HG03025 (cell line): ENCODE data around the gene C21orf91.

ENCODE experiments used
- ATAC-seq: cut with Tn5 transposase; IDR thresholded peaks from one replicate; pipeline ENCODE4 v1.9.1; 2021; ENCODE audit warnings: mild to moderate bottlenecking, moderate library complexity; ENCODE audit not compliant: unreplicated experiment, low FRiP score

Gene C21orf91

DNA sequence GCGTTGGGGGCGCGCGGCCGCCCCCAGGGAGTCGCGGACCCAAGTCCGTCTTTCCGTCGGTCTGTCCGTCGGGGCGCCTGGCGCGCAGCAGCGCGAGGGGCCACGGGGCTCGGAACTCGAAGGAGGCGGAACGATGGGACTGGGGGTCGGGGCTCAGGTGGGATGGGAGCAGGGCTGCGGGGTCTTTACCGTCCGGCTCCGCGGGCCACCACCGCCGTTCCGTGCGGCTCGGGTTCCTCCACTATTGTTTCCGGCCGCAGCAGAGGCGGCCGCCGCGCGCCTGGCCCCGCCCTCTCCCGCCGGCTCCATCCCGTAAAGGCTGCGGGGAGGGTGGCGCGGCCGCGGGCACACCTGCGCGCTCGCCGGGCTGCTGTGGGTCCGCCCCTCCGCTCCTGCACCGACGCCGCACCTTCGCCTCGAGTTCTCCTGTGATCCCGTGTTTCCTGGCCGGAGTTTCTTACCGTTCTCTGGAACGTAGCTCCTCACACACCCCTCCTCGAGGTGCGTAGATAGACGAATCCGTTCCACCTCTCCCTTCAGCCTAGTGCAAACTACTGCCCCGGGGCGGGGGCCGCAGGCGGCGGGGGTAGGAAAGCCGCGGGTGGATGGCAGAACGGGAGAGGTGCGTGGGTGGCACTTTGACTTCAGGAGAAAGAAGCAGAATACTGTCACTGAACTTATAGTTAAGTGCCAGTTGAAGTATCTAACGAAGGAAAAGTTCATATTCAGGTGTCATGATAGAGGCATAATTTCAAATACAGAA lies at the start of gene C21orf91:
C21orf91 (minus strand) TSS at position 243 of the 763 bp plus-strand sequence. CDS start 1,038 bp downstream, outside the sequence.
- ATAC-seq: peak; percentile 90

DNA sequence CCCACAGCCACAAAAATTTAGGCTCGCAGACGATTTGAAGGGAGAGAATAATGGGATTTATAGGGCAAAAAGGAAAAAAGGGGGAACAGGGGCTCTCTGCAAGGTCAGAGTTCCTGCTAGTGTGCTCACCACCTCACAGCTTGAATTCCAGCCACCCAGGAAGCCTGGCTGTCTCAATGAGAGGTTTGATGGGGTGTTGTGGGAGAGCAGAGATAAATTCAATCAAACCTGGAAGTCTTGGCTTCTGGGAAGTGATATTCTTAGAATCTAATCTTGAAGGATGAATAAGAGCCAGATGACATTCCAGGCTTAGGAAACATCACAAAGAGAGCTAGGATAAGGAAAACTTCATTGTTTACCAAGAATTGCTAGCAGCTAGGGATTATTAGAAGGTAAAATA lies 47.4 kb upstream of the C21orf91 start:
- ATAC-seq: no peak

DNA sequence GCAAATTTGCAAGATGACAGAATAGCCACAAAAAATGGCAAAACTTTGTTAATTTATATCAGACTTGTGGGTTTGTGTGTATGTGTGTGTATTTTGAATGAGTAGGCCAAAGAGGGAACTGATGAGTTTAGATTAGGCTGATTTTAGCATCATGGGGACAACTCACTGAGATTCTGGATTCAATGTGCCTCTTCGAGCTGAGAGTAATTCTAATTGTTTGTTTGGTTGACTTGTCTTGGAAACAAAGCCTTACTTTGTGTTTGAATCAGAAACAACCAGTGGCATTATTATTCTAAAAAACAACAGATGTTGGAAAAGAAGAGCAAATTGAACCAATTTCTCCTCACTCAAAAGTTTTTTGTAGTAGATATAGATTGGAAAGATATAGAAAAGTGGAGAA lies 40.5 kb upstream of the C21orf91 start:
- ATAC-seq: no peak

DNA sequence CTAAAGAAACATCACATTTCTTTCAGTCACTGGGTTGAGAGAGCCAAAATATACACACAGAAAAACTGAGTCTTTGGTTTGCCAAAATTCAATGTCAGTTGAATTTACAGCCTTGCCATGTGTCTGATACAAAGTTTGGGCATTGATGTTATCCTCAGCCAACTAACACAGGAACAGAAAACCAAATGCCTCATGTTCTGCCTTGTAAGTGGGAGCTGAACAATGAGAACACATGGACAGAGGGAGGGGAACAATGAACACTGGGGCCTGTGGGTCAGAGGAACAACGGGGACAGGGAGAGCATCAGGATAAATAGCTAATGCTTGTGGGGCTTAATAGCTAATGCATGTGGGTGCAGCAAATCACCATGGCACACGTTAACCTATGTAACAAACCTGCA lies 39.6 kb upstream of the C21orf91 start:
- ATAC-seq: no peak

DNA sequence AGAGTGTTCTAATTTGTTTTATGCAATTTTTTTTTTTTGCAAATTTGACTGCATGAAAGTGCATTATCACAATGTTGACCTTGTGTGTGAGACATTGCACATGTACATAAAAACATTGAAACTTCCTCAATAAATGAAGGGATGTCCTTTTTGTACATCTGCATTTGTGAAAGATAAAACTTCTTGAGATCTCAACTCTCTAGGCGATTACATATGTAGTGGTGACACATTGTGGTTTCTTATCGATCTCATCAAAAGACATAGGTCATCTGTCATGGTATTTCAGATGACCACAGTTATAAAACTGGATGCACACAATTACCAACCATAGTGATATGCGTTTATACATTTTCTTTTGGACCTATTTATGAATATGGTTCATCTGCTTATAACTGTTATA lies 35.6 kb upstream of the C21orf91 start:
- no peak for ATAC-seq

DNA sequence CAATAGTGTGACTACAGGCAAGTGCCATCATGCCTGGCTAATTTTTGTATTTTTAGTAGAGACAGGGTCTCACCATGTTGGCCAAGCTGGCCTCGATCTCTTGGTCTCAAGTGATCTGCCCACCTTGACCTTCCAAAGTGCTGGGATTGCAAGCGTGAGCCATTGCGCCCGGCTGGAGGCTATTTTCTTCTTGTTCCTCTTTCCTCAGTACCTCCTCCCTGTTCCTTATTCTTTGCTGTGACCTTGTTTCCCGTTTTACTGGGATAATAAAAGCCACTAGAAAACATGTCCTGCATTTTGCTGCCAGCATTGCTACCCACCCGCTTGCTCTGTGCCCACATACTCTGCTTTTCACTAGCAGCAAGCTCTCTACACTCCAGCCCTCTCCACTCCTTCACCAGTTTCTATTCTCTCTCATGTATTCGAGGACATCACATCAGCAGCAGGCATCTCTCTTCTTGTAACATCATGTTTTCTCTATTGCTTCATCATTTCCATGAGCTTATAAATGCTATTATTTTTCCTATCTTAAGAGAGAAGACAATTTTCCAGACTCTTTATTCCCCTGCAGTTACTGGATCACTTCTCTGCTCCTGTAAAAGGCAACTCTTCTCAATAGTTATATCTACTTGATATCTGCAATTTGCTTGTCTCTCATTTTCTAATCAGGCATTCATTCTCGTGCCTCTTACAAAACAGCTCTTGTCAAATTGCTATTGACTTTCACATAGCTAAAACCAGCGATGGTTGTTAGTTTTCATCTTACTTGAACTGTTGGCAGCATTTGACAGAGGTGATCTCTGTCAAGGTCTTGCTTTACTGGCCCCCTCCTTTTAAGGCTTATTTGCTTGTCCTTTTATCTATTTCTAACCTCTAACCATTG lies 34.5 kb upstream of the C21orf91 start:
- no peak for ATAC-seq

DNA sequence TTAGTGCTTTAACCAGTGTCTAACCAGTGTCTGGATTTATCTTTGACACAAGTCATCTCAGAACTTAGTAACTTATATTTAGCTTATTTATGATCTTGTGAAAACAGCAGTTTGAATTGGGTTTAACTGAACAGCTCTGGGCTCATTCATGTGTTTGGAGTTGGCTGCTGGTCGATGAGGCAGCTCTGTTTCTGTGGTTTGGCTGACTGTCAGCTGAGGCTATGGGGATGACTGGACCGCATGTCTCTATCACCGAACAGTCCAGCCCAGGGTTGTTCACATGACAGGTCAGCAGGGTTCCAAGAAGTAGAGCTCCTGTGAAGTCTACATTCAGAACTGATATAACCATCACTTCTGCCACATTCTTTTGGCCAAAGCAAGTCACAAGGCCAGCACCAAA lies 29.1 kb upstream of the C21orf91 start:
- ATAC-seq: peak; percentile 96

DNA sequence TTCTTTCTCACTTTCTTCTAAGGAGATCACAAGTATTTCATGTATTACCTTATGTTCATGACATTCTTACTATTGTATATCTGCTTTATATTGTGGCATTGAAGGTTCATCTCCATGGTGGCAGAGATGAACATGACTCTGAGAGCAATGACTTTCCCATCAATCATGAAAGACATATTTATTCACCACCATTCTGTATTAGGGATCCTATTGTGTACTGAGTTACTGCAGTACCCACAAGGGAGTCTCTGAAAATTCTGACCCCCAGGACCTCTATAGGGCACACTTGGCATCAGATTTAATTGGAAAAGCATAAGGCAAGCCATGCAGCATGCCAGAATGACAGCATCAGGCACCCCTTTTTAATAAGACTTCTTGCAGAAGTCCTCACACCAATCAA lies 21.9 kb upstream of the C21orf91 start:
- no peak for ATAC-seq

DNA sequence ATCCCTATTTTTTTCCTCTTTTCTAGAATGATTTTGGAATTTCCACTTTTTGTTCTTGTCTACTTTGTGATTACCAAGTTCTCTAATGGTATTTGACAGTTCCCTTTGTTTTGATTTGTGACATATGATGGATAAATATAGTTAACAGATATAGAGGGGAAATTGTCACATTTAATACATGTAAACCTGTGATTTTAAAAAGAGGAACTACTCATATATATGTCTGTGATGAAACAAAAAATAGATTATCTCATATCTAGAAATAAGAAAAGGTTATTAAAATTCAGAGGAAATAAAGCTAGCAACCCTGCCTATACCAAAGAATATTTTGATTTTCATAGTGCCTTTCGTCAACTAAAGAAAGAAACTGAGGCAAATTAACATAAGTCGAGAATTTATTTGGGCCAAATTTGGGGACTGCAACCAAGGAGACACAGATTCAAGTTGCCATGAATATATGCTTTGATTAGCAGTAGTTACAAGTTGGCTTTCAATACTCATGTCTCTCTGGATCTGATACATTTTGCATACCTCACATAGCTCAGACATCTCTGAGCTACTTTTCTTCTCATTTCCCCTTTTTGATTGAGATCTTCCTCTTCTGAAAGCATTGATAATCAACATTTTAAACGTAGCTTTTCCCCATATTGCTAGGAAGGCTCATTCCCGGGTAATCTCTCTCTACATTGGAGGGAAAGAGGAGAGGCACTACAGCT lies 15.6 kb upstream of the C21orf91 start:
- ATAC-seq: peak; percentile 83

DNA sequence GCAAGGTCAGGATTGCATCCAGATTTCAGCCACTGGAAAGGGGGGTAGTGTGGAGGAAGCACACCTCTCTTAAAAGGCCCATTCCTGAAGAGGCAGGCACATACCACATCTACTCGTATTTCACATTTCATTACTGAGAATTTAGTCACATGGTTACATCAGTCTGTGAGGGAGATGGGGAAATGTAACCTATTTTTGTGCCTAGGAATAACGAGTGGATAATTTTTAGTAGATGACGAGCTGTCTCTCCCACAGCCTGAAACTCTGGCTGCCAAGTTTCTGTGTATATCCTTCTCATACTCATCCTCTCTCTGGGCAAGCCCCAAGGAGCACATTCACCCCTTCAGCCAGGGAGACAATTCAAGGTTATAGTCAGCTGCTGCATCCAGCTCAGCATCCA lies 10.3 kb upstream of the C21orf91 start:
- no peak for ATAC-seq

DNA sequence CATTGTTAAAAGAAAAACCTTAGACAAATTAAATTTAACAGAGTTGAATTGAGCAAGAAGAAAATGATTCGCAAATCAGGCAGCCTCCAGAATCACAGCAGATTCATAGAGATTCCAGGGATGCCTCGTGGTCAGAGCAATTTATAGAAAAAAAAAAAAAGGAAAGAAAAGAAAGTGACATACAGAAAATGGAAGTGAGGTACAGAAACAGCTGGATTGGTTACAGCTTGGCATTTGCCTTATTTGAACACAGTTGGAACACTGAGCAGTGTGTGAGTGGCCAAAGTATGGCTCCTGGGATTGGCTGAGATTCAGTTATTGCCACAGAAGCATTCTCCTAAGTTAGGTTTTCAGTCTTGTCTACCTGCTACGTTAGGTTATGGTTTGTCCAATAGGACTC lies 9.1 kb upstream of the C21orf91 start:
- no peak for ATAC-seq

DNA sequence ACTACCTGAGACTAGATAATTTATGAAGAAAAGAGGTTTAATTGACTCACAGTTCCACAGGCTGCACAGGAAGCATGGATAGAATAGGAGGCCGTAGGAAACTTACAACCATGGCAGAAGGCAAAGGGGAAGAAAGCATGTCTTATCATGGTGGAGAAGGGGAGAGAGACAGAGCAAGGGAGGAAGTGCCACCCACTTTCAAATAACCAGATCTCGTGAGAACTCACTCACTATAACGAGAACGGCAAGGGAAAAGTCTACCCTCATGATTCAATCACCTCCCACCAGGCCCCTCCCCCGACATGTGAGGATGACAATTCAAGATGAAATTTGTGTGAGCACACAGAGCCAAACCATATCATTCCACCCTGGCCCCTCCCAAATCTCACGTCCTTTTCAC lies 4.7 kb upstream of the C21orf91 start:
- no peak for ATAC-seq

DNA sequence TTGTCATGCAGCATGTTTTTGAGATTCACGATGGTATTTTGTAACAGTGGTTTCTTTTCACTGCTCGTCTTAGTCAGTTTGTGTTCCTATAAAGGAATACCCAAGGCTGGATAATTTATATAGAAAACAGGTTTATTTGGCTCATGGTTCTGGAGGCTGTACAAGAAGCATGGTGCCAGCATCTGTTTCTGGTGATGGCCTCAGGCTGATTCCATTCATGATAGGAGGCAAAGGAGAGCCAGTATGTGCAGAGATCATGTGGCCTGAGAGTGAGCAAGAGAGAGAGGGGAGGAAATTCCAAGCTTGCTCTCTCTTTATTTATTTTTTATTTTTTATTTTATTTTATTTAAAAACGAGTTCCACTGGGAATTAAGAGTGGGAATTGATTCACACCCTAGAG lies 2.0 kb upstream of the C21orf91 start:
- no peak for ATAC-seq

DNA sequence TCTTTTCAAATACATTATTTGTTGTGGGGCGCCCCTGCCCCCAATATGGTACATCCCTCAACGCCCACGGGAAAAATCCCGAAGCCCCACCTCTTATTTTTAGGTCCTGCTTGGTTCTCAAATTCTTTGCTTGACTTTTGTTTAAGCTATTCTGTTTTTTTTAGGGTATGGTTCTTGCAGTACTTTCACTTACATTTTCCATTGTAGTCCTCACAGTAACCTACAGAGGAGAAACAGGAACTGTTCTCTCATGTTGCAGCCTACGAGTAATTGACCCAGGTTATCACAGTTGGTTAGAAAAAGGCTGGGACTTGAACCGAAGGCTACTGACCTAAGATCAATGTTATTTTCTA lies 697 bp upstream of the C21orf91 start:
- ATAC-seq: peak; percentile 65

DNA sequence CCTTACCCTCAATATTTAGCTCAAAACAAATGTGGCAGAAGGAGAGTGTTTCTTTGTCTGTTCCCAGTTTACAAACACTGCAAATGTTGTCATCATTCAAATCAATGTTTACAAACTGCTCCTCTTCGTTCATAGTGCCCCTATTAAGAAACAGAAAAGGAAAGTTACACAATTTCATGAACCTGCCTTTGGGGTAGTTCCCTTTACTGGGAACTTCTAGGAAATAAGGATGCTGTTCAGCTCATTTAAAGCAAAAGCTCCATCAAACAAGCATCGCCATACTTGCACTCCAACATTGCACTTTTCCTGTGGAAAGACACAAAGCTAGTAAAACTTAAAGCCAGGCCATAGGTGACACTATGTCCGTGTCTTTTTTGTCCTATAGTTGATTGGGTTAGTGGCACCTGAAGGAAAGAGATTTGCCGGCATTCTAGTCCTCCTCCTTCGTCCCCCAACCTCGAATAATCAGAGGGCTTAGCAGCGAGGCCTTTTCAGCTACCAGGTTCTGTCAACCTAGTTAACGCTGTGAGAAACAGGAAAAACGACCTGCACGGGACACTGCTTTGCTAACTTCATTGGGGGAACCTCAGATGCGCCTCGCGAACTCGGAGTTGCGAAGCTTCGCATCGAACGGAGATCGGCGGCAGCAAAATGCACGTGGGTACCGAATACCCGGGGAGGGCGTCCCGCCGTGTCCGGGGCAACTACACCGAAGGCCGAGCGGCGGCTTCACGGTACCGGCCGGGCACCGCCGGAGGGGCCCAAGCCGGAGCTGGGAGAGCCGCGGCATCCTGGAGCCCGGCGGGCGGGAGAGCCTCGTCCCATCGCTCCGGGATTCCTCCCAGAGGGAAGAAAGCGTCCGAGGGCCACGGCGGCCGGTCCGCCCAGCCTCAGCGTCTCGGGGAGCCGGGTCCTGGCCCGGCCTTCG lies 706 bp downstream of the C21orf91 start:
- ATAC-seq: peak; percentile 17

DNA sequence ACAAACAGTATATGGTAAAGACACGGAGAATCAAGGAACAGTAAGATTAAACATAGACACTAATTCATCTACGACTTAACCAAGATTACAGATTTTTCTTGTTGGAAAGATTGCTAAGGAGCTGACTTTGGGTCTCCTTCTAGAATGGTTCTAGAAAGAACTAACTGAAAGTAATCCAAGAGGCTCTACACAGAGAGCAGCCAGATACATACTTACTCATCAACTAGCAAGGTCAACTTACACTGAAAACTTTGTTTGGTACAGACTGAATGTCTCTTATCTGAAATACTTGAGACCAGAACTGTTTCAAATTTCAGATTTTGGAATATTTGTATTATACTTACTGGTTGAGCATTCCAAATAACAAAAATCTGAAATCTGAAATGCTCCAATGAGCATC lies 5.8 kb downstream of the C21orf91 start:
- ATAC-seq: no peak

DNA sequence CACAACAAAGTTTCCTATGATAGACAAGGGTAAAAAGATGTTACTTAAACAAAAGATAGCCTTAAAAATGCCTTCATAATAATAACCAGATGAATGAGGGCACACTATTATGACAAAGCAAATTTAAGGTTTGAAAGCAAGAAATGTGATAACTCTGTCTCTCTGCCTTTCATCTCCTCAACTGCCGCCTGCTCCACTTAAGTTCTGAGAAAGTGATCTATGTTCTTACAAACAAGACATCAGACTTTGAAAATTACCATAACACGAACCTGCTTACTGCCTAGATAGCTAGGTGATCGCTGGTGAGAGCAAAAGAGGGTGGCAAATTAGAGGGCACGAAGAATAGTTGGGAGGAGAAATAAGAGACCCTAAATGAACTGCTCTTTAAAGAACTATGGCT lies 13.2 kb downstream of the C21orf91 start:
- ATAC-seq: no peak

DNA sequence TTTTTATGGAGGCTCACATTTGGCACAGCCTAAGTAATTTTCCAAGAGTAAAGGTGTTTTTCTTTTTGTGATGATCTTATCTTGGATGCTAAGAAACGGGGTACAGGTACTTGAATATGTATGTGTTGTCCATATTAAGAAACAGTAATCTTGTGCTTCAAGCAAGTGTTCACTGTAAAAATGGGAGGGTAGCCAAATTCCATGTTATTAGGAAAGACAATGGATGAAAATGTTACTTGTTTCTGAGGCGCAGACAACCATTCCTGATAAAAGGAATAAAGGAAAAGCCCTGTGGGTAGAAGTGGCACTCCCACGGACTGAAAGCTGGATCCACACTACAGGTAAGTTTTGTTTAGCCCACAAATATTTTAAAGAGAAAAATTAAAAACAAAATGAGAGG lies 15.6 kb downstream of the C21orf91 start:
- ATAC-seq: no peak

DNA sequence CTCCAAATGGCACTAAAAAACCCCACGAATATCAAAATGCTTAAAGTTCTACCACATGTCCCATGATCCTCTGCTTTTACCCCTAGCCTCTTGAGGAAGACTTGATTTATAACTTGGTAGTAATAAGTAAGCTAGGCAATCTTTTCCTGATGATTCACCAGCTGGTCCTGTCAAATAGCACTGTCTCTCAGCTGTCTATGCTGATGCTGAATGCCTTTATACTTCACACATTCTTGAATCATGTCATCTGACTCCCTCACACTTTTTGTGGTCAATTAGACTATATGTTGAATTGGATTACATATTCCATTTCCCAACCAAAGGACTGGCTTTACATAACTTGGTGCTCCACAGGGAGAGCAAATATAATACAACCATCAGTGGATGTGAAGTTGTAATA lies 16.6 kb downstream of the C21orf91 start:
- ATAC-seq: no peak
